HTERT RPE-1 (cell line): Measurements from ENCODE around the gene GATAD1.
"Not testable (repeated sequence)": the region's sequence is repeated elsewhere in the genome, so short reads cannot be mapped to it uniquely, and the experiment has no call there.

Experiments
- in situ Hi-C: fragments of 300-500 bp; cut with MboI; formaldehyde crosslinking; loops from 4 replicates; pipeline ENCODE4 v1.14.3; 2020; ENCODE audit warnings: low sequenced_read_pairs

The GATAD1 gene, protein sequence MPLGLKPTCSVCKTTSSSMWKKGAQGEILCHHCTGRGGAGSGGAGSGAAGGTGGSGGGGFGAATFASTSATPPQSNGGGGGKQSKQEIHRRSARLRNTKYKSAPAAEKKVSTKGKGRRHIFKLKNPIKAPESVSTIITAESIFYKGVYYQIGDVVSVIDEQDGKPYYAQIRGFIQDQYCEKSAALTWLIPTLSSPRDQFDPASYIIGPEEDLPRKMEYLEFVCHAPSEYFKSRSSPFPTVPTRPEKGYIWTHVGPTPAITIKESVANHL

DNA sequence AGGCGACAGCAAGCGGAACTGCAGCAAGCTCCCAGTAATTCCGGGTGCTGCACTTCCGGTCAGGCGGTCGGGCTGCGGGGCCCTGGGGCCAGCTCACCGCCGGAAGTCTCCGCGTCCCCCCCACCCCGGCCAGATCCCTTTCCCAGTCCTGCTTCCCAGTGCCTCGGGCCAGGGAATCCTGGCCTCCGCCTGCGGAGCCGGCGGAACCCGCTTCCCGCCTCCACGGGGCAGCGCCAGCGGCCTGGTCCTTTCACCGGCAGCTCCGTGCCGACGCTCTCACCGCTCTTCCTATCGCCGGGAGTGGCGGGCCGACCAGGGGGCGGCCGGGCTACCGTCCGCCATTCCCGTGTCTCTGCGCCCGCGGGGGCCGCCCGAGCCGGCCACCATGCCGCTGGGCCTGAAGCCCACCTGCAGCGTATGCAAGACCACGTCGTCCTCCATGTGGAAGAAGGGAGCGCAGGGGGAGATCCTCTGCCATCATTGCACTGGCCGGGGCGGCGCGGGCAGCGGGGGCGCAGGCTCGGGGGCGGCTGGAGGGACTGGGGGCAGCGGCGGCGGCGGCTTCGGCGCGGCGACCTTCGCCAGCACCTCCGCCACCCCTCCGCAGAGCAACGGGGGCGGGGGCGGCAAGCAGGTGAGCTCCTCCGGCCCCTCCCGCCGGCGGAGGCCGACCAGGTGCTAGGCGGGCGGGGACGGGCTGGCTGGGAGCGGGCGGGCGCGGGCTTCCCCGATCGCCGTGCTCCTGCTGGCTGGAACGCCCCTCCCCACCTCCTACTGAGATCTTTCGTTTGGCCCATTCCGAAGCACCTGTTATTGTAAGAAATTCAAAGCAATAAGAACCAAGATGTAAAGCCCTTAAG lies at the start of gene GATAD1:
Gene GATAD1, plus strand, starts transcription at position 138 of the 860 bp plus-strand sequence. Its CDS starts 248 bp downstream, at position 386.
- in situ Hi-C loops: no loop called here

DNA sequence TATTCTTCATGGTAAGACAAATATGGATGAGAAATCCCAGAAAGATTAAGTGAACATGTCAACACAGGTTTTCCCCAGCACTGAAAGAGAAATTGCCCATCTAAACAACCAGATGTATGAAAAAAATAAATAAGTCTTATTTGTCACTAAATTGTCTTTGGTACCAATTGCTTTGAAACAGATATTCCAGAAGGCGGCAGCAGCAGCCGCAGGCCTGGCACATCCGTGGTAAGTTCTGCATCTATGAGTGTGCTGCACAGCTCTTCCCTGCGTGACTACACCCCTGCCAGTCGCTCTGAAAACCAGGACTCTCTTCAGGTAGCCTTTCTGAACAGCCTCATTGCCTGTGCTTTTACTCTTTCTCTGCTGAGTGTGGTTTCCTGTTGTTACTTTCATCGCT lies 49.7 kb upstream of the GATAD1 start:
- in situ Hi-C loops: no loop called here

DNA sequence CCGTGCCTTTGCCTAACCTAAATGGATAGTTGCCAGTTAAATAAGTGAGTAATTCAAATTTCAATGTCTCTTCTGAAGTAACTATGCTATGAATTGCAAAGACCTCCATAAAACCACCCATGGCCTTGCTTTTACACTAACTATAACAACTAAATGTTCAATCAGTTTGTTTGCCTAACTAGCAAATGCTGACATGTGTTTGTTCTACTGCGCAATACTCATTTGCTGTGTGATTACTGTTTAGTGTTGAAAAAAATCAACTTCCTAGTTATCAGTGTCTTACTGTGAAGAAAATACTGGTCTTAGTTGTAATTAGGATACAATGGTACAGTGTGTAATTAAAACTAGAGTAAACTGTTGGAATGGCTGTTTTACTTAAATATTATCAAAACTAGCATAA lies 47.3 kb upstream of the GATAD1 start:
- in situ Hi-C loops: no loop called here

DNA sequence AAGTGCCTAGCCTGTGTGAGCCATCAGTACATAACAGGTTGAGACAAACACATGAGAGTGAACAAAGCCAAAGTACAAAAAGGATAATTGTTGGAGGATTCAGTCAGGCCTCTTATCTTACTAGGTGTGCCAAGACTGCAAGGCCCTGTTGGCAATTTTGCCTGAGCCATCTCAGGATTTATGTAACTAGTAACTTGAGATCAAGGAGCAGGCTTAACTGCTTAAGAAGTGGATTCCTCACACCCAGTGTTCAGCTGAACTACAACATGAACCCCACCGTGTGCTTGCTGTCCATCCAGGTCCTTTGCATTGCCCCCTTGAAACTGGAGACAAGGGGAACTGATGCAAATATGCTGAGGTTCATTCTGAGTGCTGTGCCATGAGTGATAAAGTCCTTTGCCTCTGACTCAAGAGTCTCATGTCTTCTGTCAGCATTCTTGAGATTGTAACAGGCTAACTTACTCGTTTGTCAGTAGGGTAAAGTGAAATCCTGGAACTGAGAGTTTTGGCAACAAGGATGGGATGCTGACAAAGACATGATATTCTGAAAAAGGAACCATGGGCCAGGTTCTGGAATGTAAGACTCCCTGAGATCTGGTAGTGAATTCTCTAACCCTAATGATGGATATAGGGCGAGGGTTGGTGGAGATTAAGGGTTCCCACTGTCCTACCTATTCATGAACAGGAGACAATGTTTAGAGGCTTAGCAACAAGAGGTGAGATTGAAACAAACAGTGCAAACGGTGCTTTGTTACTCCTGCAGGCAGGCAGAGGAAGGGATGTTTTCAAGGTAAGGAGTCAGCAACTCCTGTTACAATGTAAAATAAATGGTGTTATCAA lies 44.1 kb upstream of the GATAD1 start:
- in situ Hi-C loops: no loop called here

DNA sequence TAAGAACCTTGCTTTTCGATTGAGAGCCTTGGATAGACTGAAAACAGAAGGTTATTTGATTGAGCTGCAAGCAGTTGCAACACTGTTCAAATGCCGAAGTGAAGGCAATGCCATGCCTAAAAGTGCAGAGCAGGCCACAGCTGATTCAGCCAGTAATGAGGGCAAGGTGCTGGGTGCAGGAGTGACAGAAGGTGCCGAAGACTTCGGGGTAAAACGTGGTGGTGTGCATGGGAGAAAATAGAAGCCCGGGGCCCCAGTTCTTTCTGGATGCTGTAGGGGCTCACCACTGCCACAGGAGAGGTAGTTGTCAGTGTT lies 43.6 kb upstream of the GATAD1 start:
- in situ Hi-C loops: no loop called here

DNA sequence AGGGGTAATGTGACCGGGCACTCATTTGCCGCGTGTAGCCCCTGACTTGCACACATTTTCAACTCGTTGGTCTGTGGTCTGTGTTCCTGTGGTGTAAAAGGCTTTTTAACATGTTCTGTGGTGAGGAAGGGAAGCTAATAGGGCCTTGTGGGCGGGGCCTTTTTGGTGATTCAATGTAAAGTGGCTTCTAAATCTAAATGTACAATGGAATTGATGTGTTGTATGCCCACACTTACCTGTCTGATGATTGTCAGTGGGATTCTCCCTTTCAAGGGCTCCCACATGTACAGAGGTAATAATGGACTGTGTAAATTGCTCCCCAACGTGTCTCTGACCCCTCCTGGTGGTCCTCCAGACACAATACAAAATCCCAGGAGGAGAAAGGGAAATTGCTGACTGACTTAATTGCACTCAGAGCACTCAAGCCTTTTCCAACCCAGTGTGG lies 43.1 kb upstream of the GATAD1 start:
- in situ Hi-C loops: no loop called here

DNA sequence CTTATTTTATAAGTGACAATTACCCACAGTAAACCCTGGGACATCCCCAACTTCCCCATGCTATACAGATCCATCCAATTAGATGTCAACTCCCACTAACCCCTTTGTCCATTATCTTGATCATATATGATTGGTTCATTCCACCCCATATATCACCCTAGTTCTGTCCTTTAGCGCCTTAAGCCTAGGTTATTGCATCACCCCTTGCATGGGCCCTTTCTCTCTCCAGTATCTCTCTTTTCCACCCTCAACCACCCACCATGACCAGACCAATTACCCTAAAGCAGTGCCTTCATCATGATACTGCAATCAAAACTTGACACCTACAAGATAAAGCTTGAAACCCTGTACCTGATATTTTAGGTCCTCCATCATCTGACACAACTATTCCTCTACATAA lies 37.9 kb upstream of the GATAD1 start:
- in situ Hi-C loops: no loop called here

DNA sequence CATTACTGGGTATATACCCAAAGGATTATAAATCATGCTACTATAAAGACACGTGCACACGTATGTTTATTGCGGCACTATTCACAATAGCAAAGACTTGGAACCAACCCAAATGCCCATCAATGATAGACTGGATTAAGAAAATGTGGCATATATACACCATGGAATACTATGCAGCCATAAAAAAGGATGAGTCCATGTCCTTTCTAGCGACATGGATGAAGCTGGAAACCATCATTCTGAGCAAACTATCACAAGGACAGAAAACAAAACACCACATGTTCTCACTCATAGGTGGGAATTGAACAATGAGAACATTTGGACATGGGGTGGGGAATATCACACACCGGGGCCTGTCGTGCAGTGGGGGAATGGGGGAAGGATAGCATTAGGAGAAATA lies 37.1 kb upstream of the GATAD1 start:
- in situ Hi-C loops: not testable (repeated sequence)

DNA sequence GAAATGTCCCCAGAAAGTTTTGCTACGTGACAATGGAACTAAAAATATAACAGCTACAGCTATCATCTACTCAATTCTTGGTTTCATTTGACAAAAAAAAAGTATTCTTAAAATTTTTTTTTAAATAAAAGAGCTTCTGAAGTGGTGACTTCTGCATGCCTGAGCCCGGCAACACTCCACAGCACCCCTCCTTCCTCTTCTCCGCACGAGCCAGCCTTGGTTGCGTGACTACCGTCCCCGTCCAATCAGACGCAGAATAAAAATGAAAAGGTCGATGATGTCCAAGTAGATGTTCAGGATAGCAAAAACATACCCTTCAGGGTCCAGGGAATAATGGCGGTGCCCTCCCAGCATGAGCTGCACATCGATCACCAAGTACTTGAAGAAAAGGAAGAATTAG lies 34.5 kb upstream of the GATAD1 start:
- in situ Hi-C loops: no loop called here

DNA sequence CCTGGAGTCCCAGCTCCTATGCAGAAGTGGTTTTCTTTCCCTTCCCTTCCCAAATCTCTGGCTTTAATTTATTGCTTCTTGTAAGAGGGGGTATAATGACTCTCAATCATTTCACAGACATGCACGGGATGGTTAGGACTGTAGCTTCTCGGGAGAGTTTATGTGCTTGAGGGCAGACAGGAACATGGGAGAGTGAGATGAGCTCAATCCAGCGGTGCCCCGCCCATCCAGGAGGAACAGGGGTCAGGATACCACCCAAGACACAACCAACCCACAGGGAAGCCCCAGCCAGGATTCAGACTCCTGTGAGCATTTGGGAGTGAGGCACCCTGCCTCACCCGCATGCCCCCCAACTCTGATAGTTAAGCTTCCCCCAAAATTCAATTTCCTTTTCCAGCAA lies 33.7 kb upstream of the GATAD1 start:
- in situ Hi-C loops: no loop called here

DNA sequence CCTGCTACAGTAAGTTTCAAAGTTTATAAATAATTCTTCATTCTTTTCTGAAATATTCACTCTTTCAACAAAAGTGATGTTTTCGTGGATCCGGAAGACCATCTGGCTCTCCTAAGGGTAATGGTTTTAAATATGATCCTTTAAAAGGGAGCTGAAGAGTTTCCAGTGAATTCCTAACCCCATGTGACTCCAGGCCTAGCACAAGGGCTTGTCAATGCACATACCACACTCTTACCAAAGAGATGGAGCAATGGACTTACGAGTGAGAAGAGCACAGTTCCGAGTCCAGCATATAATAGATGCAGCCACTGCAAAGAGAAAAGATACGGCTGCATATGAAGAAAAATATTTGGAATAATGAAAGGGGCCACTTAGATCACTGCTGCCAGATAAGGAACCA lies 32.1 kb upstream of the GATAD1 start:
- in situ Hi-C loops: no loop called here

DNA sequence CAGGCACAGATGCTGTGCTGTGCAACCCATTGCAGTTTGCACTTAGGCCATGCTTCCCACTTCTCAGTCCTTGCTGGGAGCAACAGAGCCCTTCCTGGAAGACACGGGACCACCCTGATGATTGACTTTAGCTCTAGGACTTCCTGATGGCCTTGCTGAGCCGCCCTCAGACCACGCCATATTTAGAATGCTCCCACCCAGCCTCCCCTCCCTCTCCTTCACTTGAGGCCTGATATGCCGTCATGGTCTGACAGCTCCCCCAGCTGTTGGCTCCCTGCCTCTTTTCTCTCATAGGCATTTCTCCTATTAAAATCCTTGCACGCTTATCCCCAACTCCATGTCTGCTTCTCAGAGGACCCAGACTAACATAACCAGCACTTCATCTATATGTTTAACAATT lies 29.4 kb upstream of the GATAD1 start:
- in situ Hi-C loops: no loop called here

DNA sequence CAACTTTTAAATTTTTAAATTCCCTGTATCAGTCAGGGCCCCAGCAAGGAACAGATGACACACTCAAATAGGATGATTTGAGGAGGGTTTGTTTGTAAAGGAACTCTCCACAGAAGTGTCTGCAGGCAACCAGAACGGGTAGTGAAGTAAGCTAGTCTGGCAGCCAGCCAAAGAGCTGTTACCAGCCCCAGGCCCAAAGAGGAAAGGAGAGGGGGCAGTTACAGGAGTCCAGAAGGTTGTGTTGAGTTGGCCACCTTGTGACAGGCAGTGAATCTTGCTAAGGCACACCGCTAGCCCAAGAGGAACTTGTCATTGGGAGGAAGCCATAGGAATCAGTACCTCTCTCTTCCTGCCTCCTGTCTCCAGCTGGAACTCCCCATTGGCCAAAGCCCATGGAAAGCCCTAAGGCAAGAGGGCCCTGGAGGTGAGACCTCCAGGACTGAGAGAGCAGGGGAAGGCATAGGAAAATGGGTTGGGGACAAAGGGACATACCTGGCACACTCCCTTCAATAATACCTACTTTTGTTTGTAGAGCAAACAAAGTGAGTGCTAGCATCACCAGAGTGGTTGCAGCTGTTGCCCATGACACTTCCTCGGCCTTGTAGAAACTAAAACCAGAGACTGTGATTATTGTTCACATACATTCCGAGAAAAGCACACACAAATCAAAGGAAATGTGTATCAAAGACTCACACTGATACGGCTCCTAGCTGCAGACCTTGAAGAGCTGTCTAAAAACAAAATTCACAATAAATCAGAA lies 25.4 kb upstream of the GATAD1 start:
- in situ Hi-C loops: no loop called here

DNA sequence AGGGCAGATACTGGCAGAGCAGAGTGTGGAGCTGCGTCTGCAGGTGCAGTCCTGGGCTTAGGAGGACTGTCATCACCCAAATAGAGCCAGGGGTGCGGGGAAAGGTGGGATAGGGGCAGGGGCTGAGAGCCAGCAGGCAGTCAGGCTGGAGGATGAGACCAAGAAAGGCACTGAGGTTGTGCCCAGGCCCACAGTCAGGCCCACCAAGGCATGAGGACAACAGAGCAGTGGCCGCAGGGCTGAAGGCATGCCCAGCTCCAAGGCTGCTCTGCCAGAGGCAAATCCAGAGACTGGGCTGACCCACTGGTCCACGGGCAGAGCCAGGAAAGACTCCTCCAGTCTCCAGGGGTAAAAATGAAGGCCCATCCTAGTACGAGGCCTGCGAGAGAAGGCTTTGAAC lies 24.4 kb upstream of the GATAD1 start:
- in situ Hi-C loops: no loop called here

DNA sequence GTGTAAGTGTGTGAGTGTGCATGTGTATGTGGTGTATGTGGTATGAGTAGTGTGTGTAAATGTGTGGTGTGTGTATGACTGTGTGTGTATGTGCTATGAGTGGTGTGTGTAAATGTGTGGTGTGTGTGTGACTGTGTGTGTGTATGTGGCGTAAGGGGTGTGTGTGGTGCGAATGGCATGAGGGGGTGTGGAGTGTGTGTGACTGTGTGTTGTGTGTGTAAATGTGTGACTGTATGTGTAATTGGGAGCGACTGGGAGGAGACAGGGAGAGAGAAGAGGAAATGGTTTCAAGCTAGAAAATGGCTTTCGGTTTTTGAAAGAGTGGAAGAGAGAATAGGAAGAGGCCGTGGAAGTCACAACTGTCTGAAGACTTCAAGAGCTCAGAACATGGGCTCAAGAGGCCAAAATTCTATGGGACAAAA lies 23.6 kb upstream of the GATAD1 start:
- in situ Hi-C loops: no loop called here

DNA sequence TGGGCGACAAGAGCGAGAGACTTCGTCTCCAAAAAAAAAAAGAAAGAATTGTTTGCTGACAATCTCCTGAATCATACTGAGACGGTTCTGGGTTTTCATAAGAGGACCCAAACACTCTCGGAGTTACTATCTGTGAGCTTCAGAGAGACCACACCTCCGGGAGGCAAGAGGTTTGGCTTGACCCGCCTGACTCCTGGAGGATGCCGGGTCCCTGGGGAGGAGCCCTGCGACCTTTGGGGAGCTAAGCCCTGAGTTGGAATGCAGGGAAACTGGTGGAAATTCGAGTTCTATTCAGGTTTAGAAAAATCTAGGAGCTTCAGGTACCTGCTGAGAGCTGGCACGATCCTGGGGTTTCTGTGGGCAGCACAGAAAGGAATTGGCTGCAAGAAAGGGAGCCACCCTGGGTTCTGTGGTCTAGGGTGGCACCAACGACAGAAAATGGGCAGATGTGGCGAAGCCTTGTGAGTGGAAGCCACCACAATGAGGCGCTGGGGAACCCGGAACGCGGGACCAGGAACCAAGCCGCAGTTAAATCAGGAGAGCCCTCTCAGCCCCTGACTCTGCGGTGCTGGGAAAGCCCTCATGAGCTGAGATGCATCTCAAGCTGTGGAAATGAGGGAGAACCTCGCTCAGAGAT lies 21.9 kb upstream of the GATAD1 start:
- in situ Hi-C loops: no loop called here

DNA sequence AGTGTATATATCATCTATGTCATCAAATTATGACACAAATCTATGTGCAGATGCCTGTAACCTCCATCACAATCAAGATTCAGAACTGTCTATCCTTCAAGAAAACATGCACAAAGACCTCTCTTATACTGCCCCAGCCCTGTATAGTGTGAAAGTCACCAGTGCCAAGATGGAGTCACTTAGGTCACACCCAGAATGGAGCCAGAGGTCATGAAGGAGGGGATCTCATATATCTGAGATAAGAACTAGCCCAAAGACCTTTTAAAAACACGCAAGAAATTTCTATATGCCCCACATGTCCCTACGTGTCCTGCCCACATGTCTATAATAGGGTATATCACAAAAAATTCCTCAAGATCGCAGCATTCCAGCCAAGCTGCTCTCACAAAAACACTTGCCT lies 20.1 kb upstream of the GATAD1 start:
- in situ Hi-C loops: no loop called here

DNA sequence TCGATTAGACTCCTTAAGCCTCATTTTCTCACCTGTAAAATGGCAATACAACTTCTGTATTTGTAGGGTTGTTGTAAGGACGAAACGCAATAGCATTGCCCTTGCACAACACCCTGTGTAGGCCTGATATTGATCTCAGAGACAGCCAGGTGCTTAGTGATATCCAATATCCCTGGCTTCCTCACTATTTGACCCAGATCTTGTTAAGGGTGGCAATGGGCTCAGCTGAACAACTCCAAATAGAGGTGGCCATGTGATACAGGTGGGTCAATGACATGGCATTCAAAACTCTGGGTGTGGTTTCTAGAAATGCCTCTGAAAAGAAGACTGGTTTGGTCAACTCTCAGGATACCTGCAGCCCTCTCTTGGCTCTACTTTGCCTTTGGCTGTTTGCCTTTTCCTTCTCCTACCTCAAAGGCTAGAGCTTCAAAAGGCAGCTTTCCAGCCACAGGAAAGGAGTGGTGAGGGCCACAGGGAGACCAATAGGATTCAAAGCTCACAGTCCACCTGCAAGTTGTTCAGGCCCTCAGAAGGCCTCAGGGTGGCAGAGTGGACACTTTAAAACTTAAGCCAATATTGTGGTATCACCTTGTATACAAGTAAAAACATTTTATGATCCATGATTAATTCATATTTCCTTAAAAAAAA lies 14.9 kb upstream of the GATAD1 start:
- in situ Hi-C loops: no loop called here

DNA sequence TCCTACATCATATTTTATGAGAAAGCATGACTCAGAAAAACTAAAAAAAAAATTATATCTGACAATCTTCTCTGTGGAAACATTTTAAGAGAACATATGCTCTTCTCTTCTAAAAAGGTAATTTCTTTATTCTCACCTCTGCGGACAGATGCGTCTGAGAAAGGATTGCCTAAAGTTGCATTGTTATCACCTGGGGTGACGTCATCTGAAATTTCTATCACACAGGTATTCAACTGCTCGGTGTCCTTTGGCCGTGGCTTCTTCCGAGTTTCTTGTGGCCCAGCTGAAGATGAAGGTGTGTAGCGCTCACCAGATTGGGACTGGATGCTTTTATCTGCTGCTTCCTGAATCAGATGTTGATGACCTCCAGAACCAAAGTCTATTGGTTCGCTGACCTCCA lies 14.3 kb upstream of the GATAD1 start:
- in situ Hi-C loops: no loop called here

DNA sequence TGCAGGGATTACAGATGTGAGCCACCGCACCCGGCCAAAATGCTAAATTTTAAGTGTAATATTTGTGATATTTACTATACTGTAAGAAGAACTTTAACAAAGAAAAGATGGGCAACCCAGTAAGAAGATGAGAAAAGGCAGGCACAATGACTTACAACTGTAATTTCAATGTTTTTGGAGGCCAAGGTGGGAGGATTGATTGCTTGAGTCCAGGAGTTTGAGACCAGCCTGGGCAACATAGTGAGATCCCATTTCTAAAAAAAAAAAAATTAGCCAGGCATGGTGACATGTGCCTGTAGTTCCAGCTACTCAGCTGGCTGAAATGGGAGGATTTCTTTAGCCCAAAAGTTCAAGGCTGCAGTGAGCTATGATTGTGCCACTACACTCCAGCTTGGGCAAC lies 11.7 kb upstream of the GATAD1 start:
- in situ Hi-C loops: no loop called here
